Calu3 (cell line): Measurements from ENCODE around the gene TUBGCP2. TPM values are rescaled to one million over a fixed set of nuclear protein-coding genes. Genes with fewer than 3 reads are reported as not detected.

Experiments
- BruUV-seq: library from RNA; stranded (reverse); fragments of 400-500 nt; replicated peaks from 2 replicates; lab custom pipeline; 2021; lab: Mats Ljungman, UMichigan
- CTCF ChIA-PET: fragments of 300-600 bp; sonication (Branson Sonifier 250); formaldehyde crosslinking; loops from one replicate; lab custom pipeline; 2022; ENCODE audit warnings: antibody characterized with exemption; lab: Charles Lee
- DNase-seq: peaks from one replicate; pipeline ENCODE4 v3.0.0; 2022
- H3K27ac Mint-ChIP-seq: one replicate; pipeline ENCODE4 v1.8.0; 2022; ENCODE audit warnings: mixed read lengths; ENCODE audit not compliant: unreplicated experiment
- H3K27me3 Mint-ChIP-seq: one replicate; pipeline ENCODE4 v1.8.0; 2022; ENCODE audit warnings: mixed read lengths; ENCODE audit not compliant: unreplicated experiment
- H3K36me3 Mint-ChIP-seq: one replicate; pipeline ENCODE4 v1.8.0; 2022; ENCODE audit warnings: mild to moderate bottlenecking, moderate library complexity, mixed read lengths; ENCODE audit not compliant: insufficient read depth, unreplicated experiment
- H3K4me1 Mint-ChIP-seq: one replicate; pipeline ENCODE4 v1.8.0; 2022; ENCODE audit warnings: mild to moderate bottlenecking, low read depth, mixed read lengths; ENCODE audit not compliant: unreplicated experiment
- H3K4me3 Mint-ChIP-seq: one replicate; pipeline ENCODE4 v1.8.0; 2022; ENCODE audit warnings: mild to moderate bottlenecking, low read depth, moderate library complexity, mixed read lengths; ENCODE audit not compliant: unreplicated experiment
- H3K9me3 Mint-ChIP-seq: one replicate; pipeline ENCODE4 v1.8.0; 2022; ENCODE audit warnings: low read depth, mixed read lengths; ENCODE audit not compliant: unreplicated experiment
- CTCF ChIP-seq: fragments of 200-600 bp; IDR thresholded peaks from one replicate; pipeline ENCODE4 v1.8.0; 2022; ENCODE audit warnings: antibody characterized with exemption; ENCODE audit not compliant: unreplicated experiment
- intact Hi-C: fragments of 100-400 bp; cut with micrococcal nuclease; formaldehyde crosslinking; loops from one replicate; pipeline ENCODE4 v1.10.0; 2022; ENCODE audit not compliant: unreplicated experiment
- microRNA-seq: library from miRNA; unstranded; fragments of <30 nt; microRNA quantifications from one replicate; pipeline ENCODE4 v1.2.0, GENCODE V29; 2022
- total RNA-seq: library from RNA; stranded (reverse); gene quantifications from 2 replicates; pipeline ENCODE4 v1.2.3, GENCODE V29; 2022

TUBGCP2 gene
- total RNA-seq, 1 experiment from 2014 or later = 47.2 TPM

- Mint-ChIP-seq H3K27ac (no peak overlapping the region), H3K4me3 (no peak overlapping the region), H3K36me3 (no peaks in the 10 kb centered on the region), H3K9me3 (no peaks in the 10 kb centered on the region), H3K4me1 (no peaks in the 10 kb centered on the region), H3K27me3 (peaks cover 42% of the 10 kb centered on the region)
- intact Hi-C loops = no loop called here
- CTCF ChIA-PET = no interaction called here
- TF ChIP-seq CTCF = no peak
- no peak for DNase-seq
- no TSS peak for BruUV-seq
These were observed 79.2 kb downstream of the TUBGCP2 start for GRCh38 chr10:133229265-133230043.

Small RNAs within 50 kb of the gene (microRNA-seq; reads per million reads assigned to microRNA genes)
- not detected for gene MIR202

Other genes starting within 250 kb of the TUBGCP2 start
- gene ADGRA1, start 220.9 kb downstream of the TUBGCP2 start, total RNA-seq = not detected in 2 replicates
- 1.2 and 1.7 TPM in 2 replicates for gene KNDC1, start 148.7 kb downstream of the TUBGCP2 start, total RNA-seq
- gene UTF1, start 78.7 kb downstream of the TUBGCP2 start, total RNA-seq = not detected in 2 replicates
- gene VENTX, start 71.0 kb downstream of the TUBGCP2 start, total RNA-seq = not detected in 2 replicates
- gene ADAM8, start 32.0 kb downstream of the TUBGCP2 start, total RNA-seq = 40.4 and 54.4 TPM in 2 replicates
- 21.2 and 24.0 TPM in 2 replicates for gene ZNF511, start within 50 bp of the TUBGCP2 start, total RNA-seq
- gene CALY, start 28.0 kb upstream of the TUBGCP2 start, total RNA-seq = not detected in 2 replicates
- gene PRAP1, start 38.5 kb upstream of the TUBGCP2 start, total RNA-seq = not detected in 2 replicates
- gene FUOM, start 49.1 kb upstream of the TUBGCP2 start, total RNA-seq = 11.5 and 15.0 TPM in 2 replicates
- 53.5 and 58.1 TPM in 2 replicates for gene ECHS1, start 64.5 kb upstream of the TUBGCP2 start, total RNA-seq
- 1.4 and 2.9 TPM in 2 replicates for gene PAOX, start 70.4 kb upstream of the TUBGCP2 start, total RNA-seq
- gene MTG1, start 85.3 kb upstream of the TUBGCP2 start, total RNA-seq = 37.8 and 39.5 TPM in 2 replicates
- 0.15 TPM in 1 of 2 replicates, not detected in the other for gene SPRN, start 115.8 kb upstream of the TUBGCP2 start, total RNA-seq
- gene SCART1, start 145.1 kb upstream of the TUBGCP2 start, total RNA-seq = 1.8 and 2.2 TPM in 2 replicates
- 1.7 and 3.5 TPM in 2 replicates for gene CYP2E1, start 218.5 kb upstream of the TUBGCP2 start, total RNA-seq